Liver (tissue), 9 donors: Measurements from ENCODE around the gene SEMA3C. TPM values are rescaled to one million over a fixed set of nuclear protein-coding genes. Genes with fewer than 3 reads are reported as not detected.

Experiments
- DNase-seq: peaks from one replicate; pipeline ENCODE4 v3.0.0-alpha.2; 2017; ENCODE audit warnings: low spot score
- H3K27ac ChIP-seq, 2 donors: one replicate each; pipeline ENCODE4 v1.7.0; 2013; ENCODE audit warnings: inconsistent platforms in 2 of 2, low read length in 2 of 2, control low read depth in 1 of 2, low read depth in 1 of 2, mild to moderate bottlenecking in 1 of 2
- H3K27me3 ChIP-seq, 4 donors: one replicate each; pipeline versions ENCODE4 v1.6.1 to v1.7.0; 2013; ENCODE audit warnings: low read length in 3 of 4, inconsistent platforms in 1 of 4, mild to moderate bottlenecking in 1 of 4, moderate library complexity in 1 of 4; ENCODE audit not compliant: control insufficient read depth in 4 of 4, insufficient read depth in 4 of 4
- H3K36me3 ChIP-seq, 4 donors: one replicate each; pipeline versions ENCODE4 v1.6.1 to v1.7.0; 2013; ENCODE audit warnings: low read length in 3 of 4, mild to moderate bottlenecking in 3 of 4, low read depth in 1 of 4, moderate library complexity in 1 of 4; ENCODE audit not compliant: control insufficient read depth in 4 of 4, insufficient read depth in 3 of 4
- H3K4me1 ChIP-seq, 4 donors: one replicate each; pipeline versions ENCODE4 v1.6.1 to v1.7.0; 2013; ENCODE audit warnings: low read length in 3 of 4, mild to moderate bottlenecking in 3 of 4, moderate library complexity in 1 of 4; ENCODE audit not compliant: control insufficient read depth in 4 of 4, insufficient read depth in 4 of 4
- H3K4me3 ChIP-seq, 3 donors: one replicate each; pipeline versions ENCODE4 v1.6.1 to v1.7.0; 2013; ENCODE audit warnings: low read length in 3 of 3, control low read depth in 1 of 3, low read depth in 1 of 3, mild to moderate bottlenecking in 1 of 3
- H3K9ac ChIP-seq, 2 donors: one replicate each; pipeline ENCODE4 v1.7.0; 2013; ENCODE audit warnings: low read length in 2 of 2, mild to moderate bottlenecking in 2 of 2, moderate library complexity in 2 of 2, control low read depth in 1 of 2, low read depth in 1 of 2
- H3K9me3 ChIP-seq, 4 donors: one replicate each; pipeline versions ENCODE4 v1.6.1 to v1.7.0; 2013; ENCODE audit warnings: low read length in 3 of 4; ENCODE audit not compliant: control insufficient read depth in 4 of 4
- ATF3 ChIP-seq: IDR thresholded peaks from 2 replicates; pipeline ENCODE4 v1.6.1; 2016; ENCODE audit warnings: antibody characterized with exemption
- EGR1 ChIP-seq, 2 donors: IDR thresholded peaks; 2 replicates each; pipeline ENCODE4 v1.6.1; 2016 to 2018; ENCODE audit warnings: antibody characterized with exemption in 2 of 2, low read depth in 2 of 2
- FOXA1 ChIP-seq: IDR thresholded peaks from 2 replicates; pipeline ENCODE4 v1.6.1; 2016; ENCODE audit warnings: antibody characterized with exemption
- HNF4A ChIP-seq, 2 donors: conservative IDR thresholded peaks; 2 replicates each; pipeline ENCODE4 v1.6.1; 2016; ENCODE audit warnings: antibody characterized with exemption in 2 of 2, mild to moderate bottlenecking in 2 of 2
- HNF4G ChIP-seq: IDR thresholded peaks from 2 replicates; pipeline ENCODE4 v1.6.1; 2016; ENCODE audit warnings: antibody characterized with exemption
- JUND ChIP-seq, 2 donors: IDR thresholded peaks; 2 replicates each; pipeline ENCODE4 v1.6.1; 2016; ENCODE audit warnings: antibody characterized with exemption in 2 of 2
- MAX ChIP-seq: IDR thresholded peaks from 2 replicates; pipeline ENCODE4 v1.6.1; 2016; ENCODE audit warnings: antibody characterized with exemption
- NR2F2 ChIP-seq: IDR thresholded peaks from 2 replicates; pipeline ENCODE4 v1.6.1; 2016; ENCODE audit warnings: antibody characterized with exemption
- RAD21 ChIP-seq, 2 donors: IDR thresholded peaks; 2 replicates each; pipeline ENCODE4 v1.6.1; 2016; ENCODE audit warnings: antibody characterized with exemption in 2 of 2, mild to moderate bottlenecking in 2 of 2
- REST ChIP-seq: IDR thresholded peaks from 2 replicates; pipeline ENCODE4 v1.6.1; 2016; ENCODE audit warnings: antibody characterized with exemption, mild to moderate bottlenecking
- RXRA ChIP-seq, 2 donors: IDR thresholded peaks; 2 replicates each; pipeline ENCODE4 v1.6.1; 2017 to 2018; ENCODE audit warnings: antibody characterized with exemption in 2 of 2, mild to moderate bottlenecking in 1 of 2
- SP1 ChIP-seq: IDR thresholded peaks from 2 replicates; pipeline ENCODE4 v1.6.1; 2018; ENCODE audit warnings: antibody characterized with exemption, mild to moderate bottlenecking
- YY1 ChIP-seq: IDR thresholded peaks from 2 replicates; pipeline ENCODE4 v1.6.1; 2016; ENCODE audit warnings: antibody characterized with exemption, mild to moderate bottlenecking
- WGBS: extraction: QIAGEN DNeasy Blood & Tissue Kit; methylation state at CpG from one replicate; pipeline ENCODE4 v1.1.7; 2013; 5-methylcytosine and 5-hydroxymethylcytosine counted together
- polyA plus RNA-seq, 2 donors: library from polyadenylated mRNA; stranded (reverse) in 1 of 2; unstranded in 1 of 2; fragments of 200-250 nt in 1 of 2; fragments of >200 nt in 1 of 2; fragmentation: Nextera tagmentation in 1 of 2; extraction: Ambion mirVana in 1 of 2; gene quantifications; one replicate each; pipeline versions ENCODE4 v1.2.1 to v1.2.3, GENCODE V29; 2013 to 2015
- total RNA-seq, 2 donors: library from RNA; depleted of rRNA; stranded (reverse); fragments of >200 nt; gene quantifications; one replicate each; pipeline ENCODE4 v1.2.3, GENCODE V29; 2014
- donor health status: healthy.
- donor health status: healthy.
- donor health status: healthy.
- donor health status: healthy.
- donor health status: healthy.

SEMA3C gene
- total and polyA plus RNA-seq, 4 donors, result 0.20 to 1.8 (median 0.64) TPM

- Histone ChIP-seq H3K27ac (no peak overlapping the region), H3K9ac (no peak overlapping the region), H3K27me3 (peaks cover 0 to 3% (median 0%) of the 10 kb centered on the region in 4 donors), H3K4me1 (no peaks in the 10 kb centered on the region), H3K36me3 (no peaks in the 10 kb centered on the region), H3K4me3 (no peak overlapping the region), H3K9me3 (no peaks in the 10 kb centered on the region)
- no peak for DNase-seq
- WGBS, result 37% methylated on average over 2 of the region's 2 CpGs
- no peak for TF ChIP-seq HNF4G
- TF ChIP-seq RXRA (IDR thresholded peaks at IDR 0.05), result no peak
- no peak for TF ChIP-seq EGR1 (IDR thresholded peaks at IDR 0.05; ENCODE audit: low read depth in 2 of 2)
- TF ChIP-seq ATF3, result no peak
- TF ChIP-seq NR2F2, result no peak
- no peak for TF ChIP-seq YY1
These were observed 80.2 kb downstream of the SEMA3C start for GRCh38 chr7:80838643-80839042.

- Histone ChIP-seq H3K9ac (no peak overlapping the region), H3K27me3 (peaks cover 0 to 3% (median 0%) of the 10 kb centered on the region in 4 donors), H3K4me3 (no peak overlapping the region), H3K36me3 (no peaks in the 10 kb centered on the region), H3K27ac (no peak overlapping the region), H3K9me3 (no peaks in the 10 kb centered on the region), H3K4me1 (no peaks in the 10 kb centered on the region)
- no peak for DNase-seq
- WGBS, result 91% methylated on average over 3 of the region's 3 CpGs
- no peak for TF ChIP-seq REST
These were observed 81.5 kb downstream of the SEMA3C start for GRCh38 chr7:80837345-80837744.

GRCh38 chr7:80835251-80835650, 83.6 kb downstream of the SEMA3C start:
- Histone ChIP-seq H3K27ac (no peak overlapping the region), H3K9ac (no peak overlapping the region)
- 68% methylated on average over 2 of the region's 2 CpGs for WGBS

More at GRCh38 chr7:80835251-80835650, 83.6 kb downstream of the SEMA3C start:
- no peaks in the 10 kb centered on the region for H3K36me3 ChIP-seq
- no peak for DNase-seq
- no peaks in the 10 kb centered on the region for H3K4me1 ChIP-seq
- TF ChIP-seq JUND (IDR thresholded peaks at IDR 0.05), result no peak
- TF ChIP-seq MAX, result no peak
- no peak for TF ChIP-seq RAD21 (IDR thresholded peaks at IDR 0.05)
- TF ChIP-seq HNF4A (conservative IDR thresholded peaks at IDR 0.05), result no peak
- TF ChIP-seq FOXA1, result no peak
- no peak for TF ChIP-seq YY1
- TF ChIP-seq SP1, result no peak
- no peaks in the 10 kb centered on the region for H3K9me3 ChIP-seq
- no peak overlapping the region for H3K4me3 ChIP-seq
- H3K27me3 ChIP-seq, result peaks cover 0 to 3% (median 0%) of the 10 kb centered on the region in 4 donors
